HepG2 (cell line): ENCODE measurements around the gene LRTM2. TPM values are rescaled to one million over a fixed set of nuclear protein-coding genes. Genes with fewer than 3 reads are reported as not detected.

ENCODE experiments used
- BRD4 ChIP-seq: sonication (generic); formaldehyde crosslinking; IDR thresholded peaks from 2 replicates; pipeline ENCODE4 v1.4.0; 2020; ENCODE audit warnings: missing genetic modification reagents
- FOXK1 ChIP-seq: sonication (generic); formaldehyde crosslinking; IDR thresholded peaks from 2 replicates; pipeline ENCODE4 v1.4.0; 2020; ENCODE audit warnings: low read depth, missing genetic modification reagents, borderline replicate concordance
- KAT2B ChIP-seq: fragments of 150-350 bp; IDR thresholded peaks from 2 replicates; pipeline ENCODE4 v1.6.1; 2014; ENCODE audit warnings: low read depth, low read length, borderline replicate concordance
- MAX ChIP-seq: IDR thresholded peaks from 2 replicates; pipeline ENCODE4 v1.6.1; 2012; ENCODE audit warnings: inconsistent platforms
- MED13 ChIP-seq: sonication (generic); formaldehyde crosslinking; IDR thresholded peaks from 2 replicates; pipeline ENCODE4 v1.5.0; 2020; ENCODE audit warnings: missing genetic modification reagents
- MIER2 ChIP-seq: IDR thresholded peaks from 2 replicates; pipeline ENCODE4 v1.6.1; 2016; ENCODE audit warnings: missing biosample characterization, missing genetic modification reagents
- MYC ChIP-seq: sonication (generic); formaldehyde crosslinking; IDR thresholded peaks from 2 replicates; pipeline ENCODE4 v1.9.0; 2021; ENCODE audit warnings: missing genetic modification reagents, borderline replicate concordance
- NFE2L1 ChIP-seq: sonication (generic); formaldehyde crosslinking; IDR thresholded peaks from 2 replicates; pipeline ENCODE4 v1.4.0; 2020; ENCODE audit warnings: missing genetic modification reagents, mild to moderate bottlenecking, borderline replicate concordance
- NPAS2 ChIP-seq: sonication (generic); formaldehyde crosslinking; IDR thresholded peaks from 2 replicates; pipeline ENCODE4 v1.8.0; 2022; ENCODE audit warnings: mild to moderate bottlenecking, missing genetic modification reagents, borderline replicate concordance
- SAP130 ChIP-seq: IDR thresholded peaks from 2 replicates; pipeline ENCODE4 v1.6.1; 2016; ENCODE audit warnings: low read depth
- SSRP1 ChIP-seq: IDR thresholded peaks from 2 replicates; pipeline ENCODE4 v1.6.1; 2016; ENCODE audit warnings: control low read depth
- TBX3 ChIP-seq: fragments of 450-650 bp; IDR thresholded peaks from 2 replicates; pipeline ENCODE4 v1.6.1; 2017; ENCODE audit warnings: antibody characterized with exemption, mild to moderate bottlenecking, inconsistent platforms, borderline replicate concordance
- TGIF2 ChIP-seq: IDR thresholded peaks from 2 replicates; pipeline ENCODE4 v1.6.1; 2016; ENCODE audit warnings: control low read depth, missing compliant biosample characterization
- THAP11 ChIP-seq: IDR thresholded peaks from 2 replicates; pipeline ENCODE4 v1.6.1; 2016; ENCODE audit warnings: missing biosample characterization, missing genetic modification reagents
- U2AF2 ChIP-seq: fragments of 200-400 bp; formaldehyde crosslinking; IDR thresholded peaks from 2 replicates; pipeline ENCODE4 v1.6.1; 2017; ENCODE audit warnings: low read depth, mild to moderate bottlenecking, low read length
- ZBTB7B ChIP-seq: sonication (generic); formaldehyde crosslinking; IDR thresholded peaks from 2 replicates; pipeline ENCODE4 v1.4.0; 2020; ENCODE audit warnings: missing genetic modification reagents
- ZKSCAN5 ChIP-seq: sonication (generic); formaldehyde crosslinking; IDR thresholded peaks from 2 replicates; pipeline ENCODE4 v1.5.1; 2020; ENCODE audit warnings: mild to moderate bottlenecking, missing genetic modification reagents
- ZNF180 ChIP-seq: sonication (generic); formaldehyde crosslinking; IDR thresholded peaks from 2 replicates; pipeline ENCODE4 v1.4.0; 2020; ENCODE audit warnings: low read depth, missing genetic modification reagents, borderline replicate concordance
- ZNF20 ChIP-seq: sonication (generic); formaldehyde crosslinking; IDR thresholded peaks from 2 replicates; pipeline ENCODE4 v1.4.0; 2020; ENCODE audit warnings: mild to moderate bottlenecking, moderate library complexity, missing genetic modification reagents
- ZNF251 ChIP-seq: sonication (generic); formaldehyde crosslinking; IDR thresholded peaks from 2 replicates; pipeline ENCODE4 v1.9.0; 2021; ENCODE audit warnings: mild to moderate bottlenecking, missing genetic modification reagents
- ZNF326 ChIP-seq: sonication (generic); formaldehyde crosslinking; IDR thresholded peaks from 2 replicates; pipeline ENCODE4 v1.4.0; 2020; ENCODE audit warnings: missing genetic modification reagents, borderline replicate concordance
- ZNF484 ChIP-seq: sonication (generic); formaldehyde crosslinking; IDR thresholded peaks from 2 replicates; pipeline ENCODE4 v1.5.1; 2020; ENCODE audit warnings: mild to moderate bottlenecking, low read depth, missing genetic modification reagents, borderline replicate concordance
- ZNF589 ChIP-seq: sonication (generic); formaldehyde crosslinking; conservative IDR thresholded peaks from 2 replicates; pipeline ENCODE4 v1.8.0; 2022; ENCODE audit warnings: mild to moderate bottlenecking, moderate library complexity, missing genetic modification reagents
- polyA plus RNA-seq, 8 experiments: library from polyadenylated mRNA; depleted of rRNA in 3 of 8; stranded (reverse) in 7 of 8; unstranded in 1 of 8; fragments of >200 nt; fragmentation: Illumina TruSeq in 4 of 8; extraction: Trizol in 4 of 8; gene quantifications; 2 replicates each; pipeline versions ENCODE4 v1.2.1 to v1.2.3, GENCODE V29; 2011 to 2016; ENCODE audit warnings: low read depth in 4 of 8, missing spikeins in 1 of 8, mixed read lengths in 1 of 8; ENCODE audit not compliant: insufficient read depth in 1 of 8
- total RNA-seq, 5 experiments: library from RNA; depleted of rRNA; stranded (reverse); fragments of >200 nt; fragmentation: Illumina TruSeq; extraction: Trizol; gene quantifications; 2 replicates each; pipeline ENCODE4 v1.2.3, GENCODE V29; 2016; ENCODE audit warnings: low read depth in 1 of 5
- TF ChIP-seq, protein P1 (sequence below): sonication (generic); formaldehyde crosslinking; conservative IDR thresholded peaks from 2 replicates; pipeline ENCODE4 v1.8.1; 2023; ENCODE audit warnings: missing genetic modification reagents
- TF ChIP-seq, protein P2 (sequence below): sonication (generic); formaldehyde crosslinking; IDR thresholded peaks from 2 replicates; pipeline ENCODE4 v1.8.0; 2022; ENCODE audit warnings: mild to moderate bottlenecking, missing genetic modification reagents, moderate library complexity
- TF ChIP-seq, protein P3 (sequence below): sonication (generic); formaldehyde crosslinking; IDR thresholded peaks from 2 replicates; pipeline ENCODE4 v1.4.0; 2020; ENCODE audit warnings: missing genetic modification reagents, mild to moderate bottlenecking, borderline replicate concordance

LRTM2 gene
- total and polyA plus RNA-seq, 2 of the 13 experiments (the other 11 are each of a cell fraction or from before 2014, with no cell fraction given): 0.09 TPM; not detected in 1

- TF ChIP-seq, protein P1, sequence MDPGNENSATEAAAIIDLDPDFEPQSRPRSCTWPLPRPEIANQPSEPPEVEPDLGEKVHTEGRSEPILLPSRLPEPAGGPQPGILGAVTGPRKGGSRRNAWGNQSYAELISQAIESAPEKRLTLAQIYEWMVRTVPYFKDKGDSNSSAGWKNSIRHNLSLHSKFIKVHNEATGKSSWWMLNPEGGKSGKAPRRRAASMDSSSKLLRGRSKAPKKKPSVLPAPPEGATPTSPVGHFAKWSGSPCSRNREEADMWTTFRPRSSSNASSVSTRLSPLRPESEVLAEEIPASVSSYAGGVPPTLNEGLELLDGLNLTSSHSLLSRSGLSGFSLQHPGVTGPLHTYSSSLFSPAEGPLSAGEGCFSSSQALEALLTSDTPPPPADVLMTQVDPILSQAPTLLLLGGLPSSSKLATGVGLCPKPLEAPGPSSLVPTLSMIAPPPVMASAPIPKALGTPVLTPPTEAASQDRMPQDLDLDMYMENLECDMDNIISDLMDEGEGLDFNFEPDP: no peak
- TF ChIP-seq ZNF326 (CRISPR knock-in tag): no peak
- TF ChIP-seq NPAS2 (CRISPR knock-in tag): no peak
- peak; percentile 75 for TF ChIP-seq SAP130 (CRISPR knock-in tag)
- TF ChIP-seq ZNF20 (CRISPR knock-in tag): no peak
- no peak for TF ChIP-seq MED13
- TF ChIP-seq THAP11 (CRISPR knock-in tag): peak; percentile 62
- peak; percentile 48 for TF ChIP-seq MAX
- no peak for TF ChIP-seq U2AF2
- no peak for TF ChIP-seq TBX3
- no peak; the same call in 1 of the 2 replicates for TF ChIP-seq BRD4
- no peak for TF ChIP-seq ZNF589 (CRISPR knock-in tag)
- TF ChIP-seq TGIF2 (CRISPR knock-in tag): no peak
- TF ChIP-seq FOXK1 (CRISPR knock-in tag): 0 out of 2 replicates have a peak, but pooled peaks have one; percentile 8
- no peak for TF ChIP-seq NFE2L1 (CRISPR knock-in tag)
- no peak for TF ChIP-seq KAT2B
- no peak for TF ChIP-seq ZKSCAN5 (CRISPR knock-in tag)
- TF ChIP-seq MYC: no peak
- TF ChIP-seq, protein P2, sequence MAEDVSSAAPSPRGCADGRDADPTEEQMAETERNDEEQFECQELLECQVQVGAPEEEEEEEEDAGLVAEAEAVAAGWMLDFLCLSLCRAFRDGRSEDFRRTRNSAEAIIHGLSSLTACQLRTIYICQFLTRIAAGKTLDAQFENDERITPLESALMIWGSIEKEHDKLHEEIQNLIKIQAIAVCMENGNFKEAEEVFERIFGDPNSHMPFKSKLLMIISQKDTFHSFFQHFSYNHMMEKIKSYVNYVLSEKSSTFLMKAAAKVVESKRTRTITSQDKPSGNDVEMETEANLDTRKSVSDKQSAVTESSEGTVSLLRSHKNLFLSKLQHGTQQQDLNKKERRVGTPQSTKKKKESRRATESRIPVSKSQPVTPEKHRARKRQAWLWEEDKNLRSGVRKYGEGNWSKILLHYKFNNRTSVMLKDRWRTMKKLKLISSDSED: no peak
- peak; percentile 49; the same call in 1 of the 2 replicates for TF ChIP-seq ZBTB7B (CRISPR knock-in tag)
- TF ChIP-seq SSRP1 (CRISPR knock-in tag): no peak
- TF ChIP-seq ZNF251 (CRISPR knock-in tag): no peak
- TF ChIP-seq, protein P3, sequence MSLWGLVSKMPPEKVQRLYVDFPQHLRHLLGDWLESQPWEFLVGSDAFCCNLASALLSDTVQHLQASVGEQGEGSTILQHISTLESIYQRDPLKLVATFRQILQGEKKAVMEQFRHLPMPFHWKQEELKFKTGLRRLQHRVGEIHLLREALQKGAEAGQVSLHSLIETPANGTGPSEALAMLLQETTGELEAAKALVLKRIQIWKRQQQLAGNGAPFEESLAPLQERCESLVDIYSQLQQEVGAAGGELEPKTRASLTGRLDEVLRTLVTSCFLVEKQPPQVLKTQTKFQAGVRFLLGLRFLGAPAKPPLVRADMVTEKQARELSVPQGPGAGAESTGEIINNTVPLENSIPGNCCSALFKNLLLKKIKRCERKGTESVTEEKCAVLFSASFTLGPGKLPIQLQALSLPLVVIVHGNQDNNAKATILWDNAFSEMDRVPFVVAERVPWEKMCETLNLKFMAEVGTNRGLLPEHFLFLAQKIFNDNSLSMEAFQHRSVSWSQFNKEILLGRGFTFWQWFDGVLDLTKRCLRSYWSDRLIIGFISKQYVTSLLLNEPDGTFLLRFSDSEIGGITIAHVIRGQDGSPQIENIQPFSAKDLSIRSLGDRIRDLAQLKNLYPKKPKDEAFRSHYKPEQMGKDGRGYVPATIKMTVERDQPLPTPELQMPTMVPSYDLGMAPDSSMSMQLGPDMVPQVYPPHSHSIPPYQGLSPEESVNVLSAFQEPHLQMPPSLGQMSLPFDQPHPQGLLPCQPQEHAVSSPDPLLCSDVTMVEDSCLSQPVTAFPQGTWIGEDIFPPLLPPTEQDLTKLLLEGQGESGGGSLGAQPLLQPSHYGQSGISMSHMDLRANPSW (CRISPR knock-in tag): no peak
- no peak for TF ChIP-seq ZNF180 (CRISPR knock-in tag)
- no peak for TF ChIP-seq MIER2
- no peak for TF ChIP-seq ZNF484 (CRISPR knock-in tag)
Measured at GRCh38 chr12:1811281-1811947, 9.0 kb upstream of the LRTM2 start (continued).
